HG03571 (cell line): ENCODE data around the gene THBS2.

Source experiments
- ATAC-seq: cut with Tn5 transposase; IDR thresholded peaks from one replicate; pipeline ENCODE4 v1.9.1; 2021; ENCODE audit not compliant: unreplicated experiment

THBS2 gene

GRCh38 chr6:169251371-169251802 lies 2.3 kb downstream of the THBS2 start:
- ATAC-seq: no peak

GRCh38 chr6:169250660-169251059 lies 3.0 kb downstream of the THBS2 start:
- ATAC-seq: no peak

- ATAC-seq: no peak
These were observed 4.6 kb downstream of the THBS2 start for GRCh38 chr6:169249057-169249456.

- no peak for ATAC-seq
These were observed 5.1 kb downstream of the THBS2 start for GRCh38 chr6:169248521-169248971.

GRCh38 chr6:169247991-169248390 lies 5.7 kb downstream of the THBS2 start:
- ATAC-seq: no peak

- no peak for ATAC-seq
These were observed 6.2 kb downstream of the THBS2 start for GRCh38 chr6:169247419-169247818.

GRCh38 chr6:169246445-169246844 lies 7.2 kb downstream of the THBS2 start:
- ATAC-seq: no peak

- ATAC-seq: no peak
These were observed 8.8 kb downstream of the THBS2 start for GRCh38 chr6:169244684-169245383.

- ATAC-seq: no peak
These were observed 10.0 kb downstream of the THBS2 start for GRCh38 chr6:169243661-169244060.

- ATAC-seq: no peak
These were observed 10.5 kb downstream of the THBS2 start for GRCh38 chr6:169243186-169243585.

- no peak for ATAC-seq
These were observed 11.8 kb downstream of the THBS2 start for GRCh38 chr6:169241688-169242350.

GRCh38 chr6:169240591-169241390 lies 12.9 kb downstream of the THBS2 start:
- no peak for ATAC-seq

- no peak for ATAC-seq
These were observed 13.5 kb downstream of the THBS2 start for GRCh38 chr6:169240125-169240524.

- ATAC-seq: no peak
These were observed 14.5 kb downstream of the THBS2 start for GRCh38 chr6:169239181-169239580.

- no peak for ATAC-seq
These were observed 14.9 kb downstream of the THBS2 start for GRCh38 chr6:169238766-169239165.

- ATAC-seq: no peak
These were observed 16.0 kb downstream of the THBS2 start for GRCh38 chr6:169237496-169238134.

- no peak for ATAC-seq
These were observed 16.7 kb downstream of the THBS2 start for GRCh38 chr6:169236988-169237387.

GRCh38 chr6:169236545-169236944 lies 17.1 kb downstream of the THBS2 start:
- no peak for ATAC-seq

GRCh38 chr6:169235286-169235685 lies 18.4 kb downstream of the THBS2 start:
- no peak for ATAC-seq

GRCh38 chr6:169234634-169235033 lies 19.0 kb downstream of the THBS2 start:
- no peak for ATAC-seq

GRCh38 chr6:169233832-169234231 lies 19.8 kb downstream of the THBS2 start:
- ATAC-seq: no peak
